ENCODE measurements around the gene ACTG2.

The ACTG2 gene

GRCh38 chr2:73859721-73860586 lies 32.9 kb upstream of the ACTG2 start:
- TF ChIP-seq CTCF (IDR thresholded peaks at IDR 0.05), result no peak

GRCh38 chr2:73862987-73863386 lies 29.8 kb upstream of the ACTG2 start:
- TF ChIP-seq CTCF (IDR thresholded peaks at IDR 0.05), result no peak

- TF ChIP-seq CTCF (IDR thresholded peaks at IDR 0.05), result no peak
Observed at GRCh38 chr2:73868204-73868978, 24.4 kb upstream of the ACTG2 start.

GRCh38 chr2:73870084-73870483 lies 22.7 kb upstream of the ACTG2 start:
- no peak for TF ChIP-seq CTCF (IDR thresholded peaks at IDR 0.05)

GRCh38 chr2:73877071-73877802 lies 15.6 kb upstream of the ACTG2 start:
- TF ChIP-seq CTCF (IDR thresholded peaks at IDR 0.05), result no peak

GRCh38 chr2:73885406-73885805 lies 7.4 kb upstream of the ACTG2 start:
- TF ChIP-seq CTCF (IDR thresholded peaks at IDR 0.05), result no peak

GRCh38 chr2:73886357-73886756 lies 6.5 kb upstream of the ACTG2 start:
- no peak for TF ChIP-seq CTCF (IDR thresholded peaks at IDR 0.05)
